H1 (cell line): ENCODE measurements around the gene COL4A2. TPM values are rescaled to one million over a fixed set of nuclear protein-coding genes. Genes with fewer than 3 reads are reported as not detected.

Experiments used
- CTCF ChIA-PET: fragments of 300-600 bp; sonication (Branson Sonifier 250); formaldehyde crosslinking; loops from one replicate; lab custom pipeline; 2021; ENCODE audit not compliant: partially characterized antibody; lab: Charles Lee
- POLR2A ChIA-PET: fragments of 300-600 bp; sonication (Branson Sonifier 250); formaldehyde crosslinking; loops from one replicate; lab custom pipeline; 2021; ENCODE audit warnings: inconsistent platforms; ENCODE audit not compliant: partially characterized antibody; lab: Charles Lee
- DNase-seq, 2 experiments: peaks; one replicate each; pipeline versions ENCODE4 v3.0.0 to v3.0.0-alpha.2; 2010 to 2022; ENCODE audit warnings: low spot score in 2 of 2, low read depth in 1 of 2, mixed read lengths in 1 of 2
- FAIRE-seq: peaks from 2 replicates; lab custom pipeline; 2011; peaks lifted over from hg19 to GRCh38; lab: Jason Lieb, UNC
- H2AFZ ChIP-seq: 2 replicates; pipeline ENCODE4 v1.8.1; 2012; ENCODE audit warnings: low read length, inconsistent platforms
- H2AK5ac ChIP-seq: 2 replicates; pipeline ENCODE4 v1.6.1; 2013; ENCODE audit warnings: low read depth, low read length
- H2BK120ac ChIP-seq: replicated peaks from 2 replicates; pipeline ENCODE3; 2013; ENCODE audit warnings: low read depth, low read length, inconsistent platforms
- H2BK12ac ChIP-seq: 2 replicates; pipeline ENCODE4 v1.6.1; 2013; ENCODE audit warnings: low read depth, low read length
- H2BK15ac ChIP-seq: 2 replicates; pipeline ENCODE4 v1.6.1; 2013; ENCODE audit warnings: low read length
- H2BK20ac ChIP-seq: 2 replicates; pipeline ENCODE4 v1.6.1; 2013; ENCODE audit warnings: low read length
- H2BK5ac ChIP-seq: 2 replicates; pipeline ENCODE4 v1.6.1; 2013; ENCODE audit warnings: low read depth, low read length
- H3K14ac ChIP-seq: 2 replicates; pipeline ENCODE4 v1.6.1; 2013; ENCODE audit warnings: inconsistent platforms; ENCODE audit not compliant: insufficient read length
- H3K18ac ChIP-seq: 2 replicates; pipeline ENCODE4 v1.6.1; 2013; ENCODE audit warnings: low read length; ENCODE audit errors: extremely low read depth
- H3K23ac ChIP-seq: 2 replicates; pipeline ENCODE4 v1.6.1; 2013; ENCODE audit warnings: inconsistent platforms; ENCODE audit not compliant: insufficient read length
- H3K23me2 ChIP-seq: 2 replicates; pipeline ENCODE4 v1.6.1; 2013; ENCODE audit warnings: low read depth, low read length
- H3K27ac ChIP-seq: 2 replicates; pipeline ENCODE4 v1.6.1; 2011; ENCODE audit warnings: low read depth, low read length, inconsistent platforms
- H3K27me3 ChIP-seq, 4 experiments: replicated peaks in 1 of 4; 1 replicate in 1 of 4; 2 replicates in 3 of 4; pipeline versions ENCODE4 v1.6.1 to v1.8.1; 2011 to 2013; ENCODE audit warnings: low read length in 3 of 4, mild to moderate bottlenecking in 3 of 4, inconsistent platforms in 2 of 4, mixed read lengths in 2 of 4, moderate library complexity in 1 of 4; ENCODE audit not compliant: control insufficient read depth in 3 of 4, insufficient read depth in 3 of 4; ENCODE audit errors: extremely low read depth in 1 of 4
- H3K36me3 ChIP-seq, 4 experiments: 2 replicates each; pipeline versions ENCODE4 v1.6.1 to v1.8.1; 2011 to 2013; ENCODE audit warnings: mild to moderate bottlenecking in 4 of 4, low read length in 3 of 4, moderate library complexity in 2 of 4, control low read depth in 1 of 4, inconsistent platforms in 1 of 4; ENCODE audit not compliant: insufficient read depth in 4 of 4, control insufficient read depth in 2 of 4
- H3K4ac ChIP-seq: replicated peaks from 2 replicates; pipeline ENCODE3; 2013; ENCODE audit warnings: low read length, low read depth, mixed read lengths, inconsistent platforms; ENCODE audit not compliant: insufficient read length
- H3K4me1 ChIP-seq, 4 experiments: replicated peaks in 1 of 4; 1 replicate in 1 of 4; 2 replicates in 3 of 4; pipeline versions ENCODE4 v1.6.1 to v1.8.1; 2011 to 2013; ENCODE audit warnings: low read length in 3 of 4, inconsistent platforms in 2 of 4, mixed read lengths in 1 of 4; ENCODE audit not compliant: insufficient read depth in 4 of 4, control insufficient read depth in 3 of 4
- H3K4me2 ChIP-seq, 2 experiments: 2 replicates each; pipeline versions ENCODE4 v1.6.1 to v1.8.1; 2011 to 2013; ENCODE audit warnings: low read depth in 2 of 2, low read length in 2 of 2, control low read depth in 1 of 2, inconsistent platforms in 1 of 2, mild to moderate bottlenecking in 1 of 2; ENCODE audit not compliant: insufficient read depth in 1 of 2
- H3K4me3 ChIP-seq, 4 experiments: fragments of 200-600, 300-600 bp in 1 of 4; sonication (generic), shearing (Covaris generic), sonication (Bioruptor Twin) in 1 of 4; 2 replicates each; pipeline versions ENCODE4 v1.5.1 to v1.8.1; 2011 to 2016; ENCODE audit warnings: low read length in 4 of 4, low read depth in 3 of 4, control low read depth in 2 of 4, inconsistent platforms in 2 of 4, mild to moderate bottlenecking in 2 of 4, mixed read lengths in 1 of 4, moderate library complexity in 1 of 4; ENCODE audit not compliant: insufficient read depth in 2 of 4; ENCODE audit errors: extremely low read depth in 1 of 4
- H3K56ac ChIP-seq: replicated peaks from 2 replicates; pipeline ENCODE3; 2013; ENCODE audit warnings: low read depth, mild to moderate bottlenecking, mixed read lengths, low read length, inconsistent platforms; ENCODE audit not compliant: insufficient read length
- H3K79me1 ChIP-seq: 2 replicates; pipeline ENCODE4 v1.6.1; 2013; ENCODE audit warnings: low read depth, low read length, control low read depth
- H3K79me2 ChIP-seq, 2 experiments: 2 replicates each; pipeline versions ENCODE4 v1.6.1 to v1.8.1; 2012 to 2013; ENCODE audit warnings: low read length in 2 of 2, mild to moderate bottlenecking in 2 of 2, inconsistent platforms in 1 of 2; ENCODE audit not compliant: insufficient read depth in 2 of 2, control insufficient read depth in 1 of 2
- H3K9ac ChIP-seq, 4 experiments: replicated peaks in 1 of 4; 1 replicate in 1 of 4; 2 replicates in 3 of 4; pipeline versions ENCODE4 v1.6.1 to v1.8.1; 2011 to 2013; ENCODE audit warnings: low read depth in 3 of 4, low read length in 3 of 4, control low read depth in 2 of 4, mild to moderate bottlenecking in 2 of 4, moderate library complexity in 2 of 4, inconsistent platforms in 1 of 4; ENCODE audit errors: extremely low read depth in 1 of 4
- H3K9me3 ChIP-seq, 2 experiments: 2 replicates each; pipeline versions ENCODE4 v1.6.1 to v1.8.1; 2012 to 2013; ENCODE audit warnings: mild to moderate bottlenecking in 2 of 2, moderate library complexity in 2 of 2, control low read depth in 1 of 2, inconsistent platforms in 1 of 2, low read depth in 1 of 2, low read length in 1 of 2, mixed read lengths in 1 of 2; ENCODE audit not compliant: insufficient read depth in 2 of 2
- H4K20me1 ChIP-seq, 2 experiments: replicated peaks in 1 of 2; 2 replicates each; pipeline versions ENCODE3 to v1.8.1; 2011 to 2013; ENCODE audit warnings: inconsistent platforms in 2 of 2, low read length in 2 of 2, mild to moderate bottlenecking in 1 of 2; ENCODE audit not compliant: insufficient read depth in 2 of 2, control insufficient read depth in 1 of 2
- H4K5ac ChIP-seq: 2 replicates; pipeline ENCODE4 v1.6.1; 2013; ENCODE audit warnings: low read length, low read depth, mixed read lengths, inconsistent platforms; ENCODE audit not compliant: insufficient read length
- H4K8ac ChIP-seq: 2 replicates; pipeline ENCODE4 v1.8.0; 2013; ENCODE audit warnings: mild to moderate bottlenecking, moderate library complexity, low read length, inconsistent platforms; ENCODE audit not compliant: insufficient read depth; ENCODE audit errors: extremely low read depth
- H4K91ac ChIP-seq: replicated peaks from 2 replicates; pipeline ENCODE3; 2013; ENCODE audit warnings: low read length, mixed read lengths, inconsistent platforms; ENCODE audit not compliant: insufficient read length
- ATF2 ChIP-seq: IDR thresholded peaks from 2 replicates; pipeline ENCODE4 v1.6.1; 2012; ENCODE audit warnings: low read length, inconsistent platforms
- BACH1 ChIP-seq: IDR thresholded peaks from 2 replicates; pipeline ENCODE4 v1.6.1; 2012; ENCODE audit warnings: low read length, improper control_type of control experiment
- CBX8 ChIP-seq: fragments of 300-800, 300-1000 bp; sonication (generic); IDR thresholded peaks from 2 replicates; pipeline ENCODE4 v1.7.1; 2016; ENCODE audit warnings: low read depth, low read length, borderline replicate concordance
- CHD2 ChIP-seq: IDR thresholded peaks from 2 replicates; pipeline ENCODE4 v1.6.1; 2012; ENCODE audit warnings: low read length, improper control_type of control experiment
- FOSL1 ChIP-seq: IDR thresholded peaks from 2 replicates; pipeline ENCODE4 v1.6.1; 2011; ENCODE audit warnings: mild to moderate bottlenecking, low read depth, low read length, moderate library complexity; ENCODE audit not compliant: insufficient read depth
- HDAC2 ChIP-seq, 2 experiments: fragments of 300-600 bp in 1 of 2; sonication (generic) in 1 of 2; IDR thresholded peaks; 2 replicates each; pipeline ENCODE4 v1.6.1; 2011 to 2012; ENCODE audit warnings: low read depth in 2 of 2, low read length in 2 of 2, mild to moderate bottlenecking in 2 of 2, moderate library complexity in 2 of 2, borderline replicate concordance in 1 of 2, inconsistent platforms in 1 of 2
- POLR2AphosphoS5 ChIP-seq: IDR thresholded peaks from 2 replicates; pipeline ENCODE4 v1.6.1; 2011; ENCODE audit warnings: low read depth, low read length
- RBBP5 ChIP-seq: IDR thresholded peaks from 2 replicates; pipeline ENCODE4 v1.7.1; 2012; ENCODE audit warnings: low read depth, mild to moderate bottlenecking, inconsistent platforms, low read length, moderate library complexity, borderline replicate concordance
- RNF2 ChIP-seq: fragments of 200-900, 300-1000 bp; sonication (generic); IDR thresholded peaks from 2 replicates; pipeline ENCODE4 v1.7.1; 2016; ENCODE audit warnings: borderline replicate concordance, low read depth, mild to moderate bottlenecking, antibody characterized with exemption, low read length; ENCODE audit not compliant: poor library complexity, severe bottlenecking; ENCODE audit errors: missing control alignments
- SRF ChIP-seq: IDR thresholded peaks from 2 replicates; pipeline ENCODE4 v1.6.1; 2011; ENCODE audit warnings: mild to moderate bottlenecking, low read depth, low read length, moderate library complexity
- WGBS, 2 experiments: shearing (Covaris generic) in 1 of 2; methylation state at CpG; one replicate each; pipeline versions ENCODE4 v1.1.6 to v1.1.7; 2013 to 2015; ENCODE audit warnings: low lambda C conversion rate in 2 of 2, mixed read lengths in 2 of 2, inconsistent platforms in 1 of 2, low coverage in 1 of 2, missing lambda C conversion rate in 1 of 2; ENCODE audit not compliant: insufficient replicate concordance in 2 of 2, insufficient coverage in 1 of 2, insufficient read length in 1 of 2; ENCODE audit errors: extremely low coverage in 1 of 2, missing lambda C conversion rate in 1 of 2; 5-methylcytosine and 5-hydroxymethylcytosine counted together
- polyA plus RNA-seq, 7 experiments: library from polyadenylated mRNA; depleted of rRNA in 3 of 7; stranded (reverse) in 5 of 7; unstranded in 2 of 7; fragments of >200 nt in 5 of 7; fragments of 200-250 nt in 2 of 7; gene quantifications; 1 replicate in 5 of 7; 2 replicates in 1 of 7; 4 replicates in 1 of 7; pipeline versions ENCODE4 v1.2.1 to v1.2.3, GENCODE V29; 2011 to 2013; ENCODE audit warnings: missing spikeins in 2 of 7, mixed read lengths in 2 of 7
- total RNA-seq: library from RNA; stranded (reverse); fragmentation: NEBNext Ultra II Directional; extraction: Animal tissue kit (Norgen Biotek cat#: 25700); gene quantifications from 2 replicates; pipeline ENCODE4 v1.2.1, GENCODE V29; 2021

COL4A2 gene
- total and polyA plus RNA-seq, 2 of the 8 experiments (the other 6 are each of a cell fraction or from before 2014, with no cell fraction given): 80.4 to 87.3 TPM

- Histone ChIP-seq H2AFZ (no peak overlapping the region), H2BK15ac (no peak overlapping the region), H3K56ac (no peak overlapping the region), H4K91ac (no peak overlapping the region), H4K8ac (no peak overlapping the region), H3K27ac (no peak overlapping the region), H3K14ac (no peak overlapping the region), H3K9me3 (no peaks in the 10 kb centered on the region), H3K23ac (no peak overlapping the region), H3K4me1 (no peaks in the 10 kb centered on the region), H4K5ac (no peak overlapping the region), H2AK5ac (no peak overlapping the region), H3K18ac (no peak overlapping the region), H3K27me3 (no peaks in the 10 kb centered on the region), H3K79me2 (no peaks in the 10 kb centered on the region), H3K36me3 (no peaks in the 10 kb centered on the region), H2BK5ac (no peak overlapping the region), H4K20me1 (no peaks in the 10 kb centered on the region), H3K23me2 (no peaks in the 10 kb centered on the region), H2BK12ac (no peak overlapping the region), H3K9ac (no peak overlapping the region), H2BK120ac (no peak overlapping the region), H3K79me1 (no peaks in the 10 kb centered on the region), H2BK20ac (no peak overlapping the region), H3K4me3 (no peak overlapping the region), H3K4me2 (no peak overlapping the region), H3K4ac (no peak overlapping the region)
- no peak for FAIRE-seq
- POLR2A ChIA-PET: no interaction called here
- TF ChIP-seq BACH1 (no peak), FOSL1 (no peak), CHD2 (no peak), SRF (no peak), RBBP5 (no peak), HDAC2 (IDR thresholded peaks at IDR 0.05; ENCODE audit: borderline replicate concordance in 1 of 2, low read depth in 2 of 2, low read length in 2 of 2) (no peak), ATF2 (no peak), RNF2 (no peak), POLR2AphosphoS5 (no peak), CBX8 (no peak)
- WGBS, 2 experiments: 91% methylated on average over 9 of the region's 9 CpGs; no CpG with 5 or more reads in 1 of the 2 experiments
- CTCF ChIA-PET: interaction anchor here (0.9 to 1.2 kb wide), 4 partner anchors 9 to 42 kb away, joined by 3 read pairs; no protein-coding TSS in a partner anchor
- no peak for DNase-seq
These were observed 15.8 kb upstream of the COL4A2 start for GRCh38 chr13:110291286-110291685.
